ENCODE results near the gene STAG1.

STAG1 gene

DNA sequence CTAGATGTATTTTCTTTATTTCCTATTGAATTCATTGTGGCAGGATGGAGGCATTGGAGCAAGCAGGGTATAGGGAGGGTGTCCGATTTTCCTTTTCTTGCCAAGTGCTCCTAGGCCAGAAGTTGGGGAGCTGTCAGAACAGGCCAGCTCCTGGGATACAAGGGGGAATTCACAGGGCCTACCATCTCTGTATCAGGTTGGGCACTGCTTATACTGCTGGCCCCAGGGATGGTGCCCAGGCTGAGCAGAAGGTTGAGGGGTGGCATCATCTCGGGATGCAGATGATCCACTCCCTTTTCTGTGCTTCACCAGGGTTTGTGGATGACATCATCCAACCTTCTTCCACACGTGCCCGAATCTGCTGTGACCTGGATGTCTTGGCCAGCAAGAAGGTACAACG, 422.6 kb downstream of the STAG1 start:
- no peak for DNase-seq (ENCODE audit: low read depth)

DNA sequence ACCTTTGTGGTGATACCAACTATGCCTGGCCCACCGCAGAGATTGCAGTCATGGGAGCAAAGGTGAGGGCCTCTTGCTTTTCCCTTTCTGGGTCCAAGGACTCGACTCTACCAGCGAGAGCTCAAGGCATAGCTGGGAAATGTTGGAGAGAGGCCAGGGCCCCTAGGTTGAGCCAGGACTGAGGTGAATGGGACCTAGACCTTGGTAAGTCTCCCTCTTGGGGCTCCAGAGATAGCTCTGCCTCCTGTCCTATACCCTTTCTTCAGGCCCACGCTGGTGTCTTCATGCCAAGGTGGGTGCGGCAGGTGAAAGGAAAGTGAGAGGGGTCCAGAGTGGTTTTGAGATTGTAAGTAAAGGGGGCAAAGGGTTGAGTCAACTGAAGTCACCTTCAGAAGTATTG, 424.5 kb downstream of the STAG1 start:
- no peak for DNase-seq (ENCODE audit: low read depth)

DNA sequence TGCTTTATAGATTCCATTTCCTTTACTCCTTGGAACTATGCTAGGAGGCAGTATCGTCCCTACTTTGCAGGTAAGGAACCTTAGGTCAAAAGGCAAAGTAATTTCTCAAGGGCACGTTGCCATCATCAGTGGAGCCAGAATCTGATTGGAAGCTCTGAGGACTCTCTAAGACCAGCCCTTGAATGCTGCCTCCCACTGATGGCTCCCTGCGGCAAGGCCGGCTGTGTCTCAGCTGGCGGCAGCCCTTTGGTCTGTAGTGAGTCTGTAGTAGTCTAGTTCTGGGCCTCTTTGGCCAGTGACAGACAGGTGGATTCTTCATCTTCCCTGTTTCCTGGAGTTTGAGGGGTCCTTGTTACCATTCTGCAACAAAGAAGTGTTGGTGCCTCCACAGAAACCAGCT, 425.9 kb downstream of the STAG1 start:
- DNase-seq (ENCODE audit: low read depth), result no peak

DNA sequence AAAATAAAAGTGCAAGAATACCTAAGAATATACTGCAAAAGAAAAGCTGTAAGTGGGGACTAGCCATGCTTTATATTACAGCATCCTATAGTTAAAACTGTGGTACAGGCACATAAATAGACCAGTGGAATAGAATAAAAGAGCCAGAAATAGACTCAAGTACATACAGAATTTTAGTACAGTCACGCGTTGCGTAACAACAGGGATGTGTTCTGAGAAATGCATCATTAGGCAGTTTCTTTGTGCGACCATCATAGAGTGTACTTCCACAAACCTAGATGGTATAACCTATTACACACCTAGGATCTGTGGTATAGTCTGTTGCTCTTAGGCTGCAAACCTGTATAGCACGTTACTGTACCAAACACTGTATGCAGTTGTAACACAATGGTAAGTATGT, 440.2 kb downstream of the STAG1 start:
- DNase-seq (ENCODE audit: low read depth), result no peak

DNA sequence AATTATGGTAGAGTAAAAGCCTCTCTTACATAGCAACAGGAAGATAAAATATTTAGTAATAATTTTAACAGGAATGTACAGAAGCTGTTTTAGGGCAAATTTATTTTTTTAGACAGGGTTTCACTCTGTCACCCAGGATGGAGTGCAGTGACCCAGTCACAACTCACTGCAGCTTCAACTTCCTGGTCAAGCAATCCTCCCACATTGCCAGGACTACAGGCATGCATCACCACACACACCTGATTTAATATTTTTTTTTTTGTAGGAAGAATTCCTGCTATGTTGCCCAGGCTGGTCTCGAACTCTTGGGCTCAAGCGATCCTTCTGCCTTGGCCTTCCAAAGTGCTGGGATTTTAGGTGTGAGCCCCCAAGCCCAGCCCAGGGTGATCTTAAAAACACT, 440.9 kb downstream of the STAG1 start:
- DNase-seq (ENCODE audit: low read depth), result no peak

DNA sequence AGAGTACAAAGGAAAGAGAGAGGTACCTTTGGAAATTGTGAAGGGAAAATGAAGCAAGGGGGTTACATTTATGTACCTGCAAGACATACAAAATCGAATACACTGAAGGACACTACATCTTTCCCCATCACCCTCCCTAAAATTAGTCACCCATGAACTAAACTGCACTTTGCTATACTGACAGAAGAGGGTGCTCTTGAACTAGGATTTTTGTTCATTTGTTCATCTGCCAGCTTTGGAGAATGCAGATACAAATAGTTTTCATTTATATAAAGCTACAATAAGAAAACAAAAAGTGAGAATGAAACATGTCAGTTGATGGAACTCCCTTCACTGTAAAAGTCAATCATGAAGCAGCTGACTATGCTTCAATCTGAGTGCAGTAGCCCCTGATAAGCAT, 446.3 kb downstream of the STAG1 start:
- DNase-seq (ENCODE audit: low read depth), result no peak

DNA sequence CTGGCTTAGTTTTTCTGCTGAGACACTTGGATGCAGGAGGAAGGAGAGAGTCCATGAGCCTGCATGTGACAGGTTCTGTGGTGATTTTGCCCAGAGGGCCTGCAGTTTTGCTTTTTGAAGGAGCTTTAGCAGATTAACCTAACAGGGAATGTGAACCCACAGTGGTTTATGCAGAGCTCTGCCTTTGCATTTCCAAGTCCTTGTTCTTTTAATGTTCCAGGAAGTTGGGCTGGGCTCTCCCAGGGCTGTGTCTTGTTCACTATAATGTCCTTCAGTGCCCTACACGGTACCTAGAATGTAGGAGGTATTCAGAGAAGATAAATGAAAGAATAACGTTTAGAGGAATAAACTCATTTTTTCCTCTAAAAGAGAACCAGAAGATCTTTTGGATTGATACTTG, 451.7 kb downstream of the STAG1 start:
- no peak for DNase-seq (ENCODE audit: low read depth)

DNA sequence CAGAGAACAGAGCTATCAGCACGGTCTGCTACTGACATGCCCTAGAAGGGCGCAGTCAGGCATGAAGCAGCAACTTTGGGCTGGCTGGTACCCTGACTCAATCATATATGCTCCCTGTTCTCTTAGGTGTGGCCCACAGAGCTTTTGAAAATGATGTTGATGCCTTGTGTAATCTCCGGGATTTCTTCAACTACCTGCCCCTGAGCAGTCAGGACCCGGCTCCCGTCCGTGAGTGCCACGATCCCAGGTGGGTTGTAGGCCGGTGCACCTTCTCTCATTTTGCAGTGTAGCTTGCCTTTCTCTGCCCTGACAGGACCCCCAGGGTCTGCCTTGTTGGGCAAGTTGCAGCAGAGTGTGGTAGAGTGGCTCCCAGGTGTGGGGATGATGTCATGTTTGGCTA, 454.4 kb downstream of the STAG1 start:
- DNase-seq (ENCODE audit: low read depth), result no peak

DNA sequence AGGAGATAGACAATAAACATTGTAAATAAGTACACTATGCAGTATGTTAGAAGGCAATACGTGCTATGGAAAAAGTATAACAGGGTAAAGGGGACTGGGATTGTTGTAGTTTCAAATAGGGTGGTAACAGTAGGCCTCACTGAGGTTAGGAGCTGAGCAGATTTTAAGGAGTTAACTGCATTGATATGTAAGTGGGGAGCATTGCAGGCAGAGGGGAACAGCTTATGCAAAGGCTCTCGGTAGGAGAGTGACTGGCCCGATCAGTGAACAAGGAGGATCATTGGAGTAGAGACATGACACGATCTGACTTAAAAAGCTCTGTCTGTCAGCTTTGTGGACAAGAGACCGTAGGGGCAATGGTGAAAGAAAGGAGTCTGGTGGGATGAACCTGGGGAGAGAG, 455.2 kb downstream of the STAG1 start:
- no peak for DNase-seq (ENCODE audit: low read depth)

DNA sequence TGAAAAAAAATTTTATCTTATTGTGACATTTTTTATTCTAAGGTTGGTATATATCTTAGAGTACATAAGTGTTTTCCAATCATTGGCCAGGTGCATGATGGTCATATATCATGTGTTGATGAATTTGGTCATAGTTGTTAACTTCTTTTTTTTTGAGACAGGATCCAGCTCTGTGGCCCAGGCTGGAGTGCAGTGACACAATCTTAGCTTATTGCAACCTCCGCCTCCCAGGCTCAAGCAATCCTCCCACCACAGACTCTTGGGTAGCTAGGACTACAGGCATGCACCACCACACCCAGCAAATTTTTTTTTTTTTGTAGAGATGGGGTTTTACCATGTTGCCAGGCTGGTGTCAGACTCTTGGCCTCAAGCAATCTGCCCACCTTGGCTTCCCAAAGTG, 458.0 kb downstream of the STAG1 start:
- DNase-seq (ENCODE audit: low read depth), result no peak

DNA sequence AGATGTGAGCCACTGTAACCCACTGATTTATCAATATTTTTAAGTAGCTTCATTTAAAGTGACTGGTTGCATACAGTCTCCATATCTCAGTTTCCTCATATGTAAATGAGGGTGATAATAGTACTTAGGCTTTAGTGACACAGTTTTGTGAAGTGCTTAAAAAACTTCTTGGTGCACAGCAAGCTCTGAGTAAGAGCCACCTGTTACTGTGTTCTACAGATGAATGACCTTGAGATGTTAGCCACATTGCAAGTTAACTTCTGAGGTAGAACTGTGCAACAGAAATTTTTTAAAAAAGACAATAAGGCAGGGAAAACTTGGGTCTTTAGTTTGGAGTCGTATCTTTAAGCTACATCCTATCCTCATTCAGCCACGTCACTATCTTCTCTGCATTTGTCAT, 458.9 kb downstream of the STAG1 start:
- no peak for DNase-seq (ENCODE audit: low read depth)

DNA sequence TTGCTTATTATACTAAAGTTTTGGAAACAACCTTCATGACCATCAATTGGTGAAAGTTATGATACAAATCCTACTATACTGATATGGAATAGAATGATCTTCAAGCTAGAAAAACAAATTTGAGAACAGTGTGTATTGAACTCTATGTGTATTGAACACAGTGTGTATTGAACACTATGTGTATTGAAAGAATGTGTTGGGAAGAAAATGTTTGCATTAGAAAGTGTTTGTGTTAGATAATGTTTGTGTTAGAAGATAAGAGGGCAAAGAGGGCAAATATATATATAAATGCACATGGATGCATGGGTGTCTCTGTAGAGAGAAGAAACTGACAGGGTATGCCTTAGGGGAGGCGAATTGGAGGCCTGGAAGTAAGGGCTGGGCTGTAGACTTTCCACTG, 459.7 kb downstream of the STAG1 start:
- DNase-seq (ENCODE audit: low read depth), result no peak

DNA sequence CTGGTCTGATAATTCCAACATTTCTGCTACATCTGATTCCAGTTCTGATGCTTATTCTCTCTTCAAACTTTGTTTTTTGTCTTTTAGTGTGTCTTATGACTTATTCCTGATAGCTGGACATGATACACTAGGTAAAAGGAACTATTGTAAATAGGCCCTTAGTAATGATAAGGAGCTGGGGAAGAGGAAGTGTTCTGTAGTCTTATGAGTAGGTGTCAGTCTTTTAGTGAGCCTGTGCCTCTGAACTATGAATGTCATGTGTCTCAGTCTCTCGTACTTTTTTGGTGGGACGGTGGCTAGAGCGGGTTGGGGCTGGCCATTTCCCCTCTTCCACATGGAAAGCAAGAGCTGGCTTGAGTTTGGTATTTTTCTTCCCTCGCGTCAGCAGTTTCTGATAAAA, 460.9 kb downstream of the STAG1 start:
- DNase-seq (ENCODE audit: low read depth), result no peak

Data from stimulated activated CD8-positive, alpha-beta memory T cell treated with anti-CD3 and anti-CD28 coated beads, Interleukin-12 subunit alpha, Interleukin-12 subunit beta, amount 100 ng/mL, for 1 hour (primary cell).